Prostate gland (tissue), 2 donors: ENCODE data around the gene CNKSR3.

ENCODE experiments used
- CTCF ChIP-seq, 4 experiments: fragments of 200-600 bp in 2 of 4; fragments of 450-650 bp in 2 of 4; sonication (generic) in 2 of 4; IDR thresholded peaks; 1 replicate in 3 of 4; 2 replicates in 1 of 4; pipeline ENCODE4 v1.5.1; 2016 to 2019; ENCODE audit warnings: antibody characterized with exemption in 4 of 4, mild to moderate bottlenecking in 2 of 4, moderate library complexity in 2 of 4
- POLR2AphosphoS5 ChIP-seq: sonication (generic); formaldehyde crosslinking; IDR thresholded peaks from one replicate; pipeline ENCODE4 v1.6.1; 2017; ENCODE audit warnings: antibody characterized with exemption

GRCh38 chr6:154426997-154427396 is 83.5 kb downstream of the CNKSR3 start:
- TF ChIP-seq CTCF (IDR thresholded peaks at IDR 0.05): no peak
- TF ChIP-seq POLR2AphosphoS5: no peak
